ENCODE data around the gene KCNJ9. TPM values are rescaled to one million over a fixed set of nuclear protein-coding genes. Genes with fewer than 3 reads are reported as not detected.

KCNJ9 gene
- total RNA-seq, 2 donors from 2014 or later: 0.11 to 0.30 TPM

DNA sequence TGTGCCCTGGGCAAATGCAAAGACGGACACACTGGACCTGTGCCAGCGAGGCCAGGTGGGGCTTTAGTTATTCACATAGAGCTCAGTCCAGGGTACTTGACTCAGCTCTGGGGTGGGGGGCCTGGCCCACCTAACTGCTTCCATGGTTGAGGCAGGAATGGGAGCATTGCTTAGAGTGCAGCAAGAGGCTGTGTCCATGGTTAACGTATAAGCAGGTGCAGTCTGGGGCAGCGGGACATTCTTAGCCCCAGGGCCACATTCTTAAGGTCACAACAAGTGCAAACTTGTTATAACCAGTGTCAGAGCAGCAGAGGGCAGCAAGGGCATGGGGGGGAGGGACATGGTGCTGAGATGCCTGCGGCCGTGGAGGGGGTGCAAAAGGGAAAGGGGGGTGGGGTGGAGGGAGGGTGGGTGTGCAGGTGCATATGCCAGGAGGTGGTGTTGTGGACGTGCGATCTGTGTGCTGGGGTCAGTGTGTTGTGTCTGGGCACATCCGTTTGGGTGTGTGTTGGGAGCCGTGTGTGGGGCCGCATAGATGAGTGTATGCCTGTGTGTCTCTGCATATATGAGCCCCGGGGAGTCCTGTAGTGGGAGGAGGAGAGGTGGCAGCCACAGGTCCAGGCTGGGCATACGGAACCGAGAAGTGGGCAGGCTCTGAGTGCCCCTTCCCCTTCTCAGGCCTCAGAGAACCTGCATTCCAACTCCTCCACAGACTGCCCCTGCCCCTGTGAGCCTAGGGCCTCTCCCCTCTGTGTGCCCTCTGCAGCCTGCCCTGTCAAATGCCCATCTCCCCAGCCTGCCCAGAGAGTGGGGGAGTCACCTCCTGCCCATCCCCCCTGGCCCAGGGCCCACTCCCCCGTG, 19.7 kb upstream of the KCNJ9 start:
- Histone ChIP-seq H3K4me1 (no peaks in the 10 kb centered on the region), H3K9me3 (no peaks in the 10 kb centered on the region), H3K27ac (no peak overlapping the region), H3K9ac (ENCODE audit: low read depth in 2 of 2, low read length in 2 of 2) (no peak overlapping the region), H3K36me3 (no peaks in the 10 kb centered on the region), H3K4me3 (no peak overlapping the region), H3K27me3 (no peaks in the 10 kb centered on the region)
- DNase-seq: no peak
- intact Hi-C loops (cut with DNase I): no loop called here
- TF ChIP-seq, protein P1, sequence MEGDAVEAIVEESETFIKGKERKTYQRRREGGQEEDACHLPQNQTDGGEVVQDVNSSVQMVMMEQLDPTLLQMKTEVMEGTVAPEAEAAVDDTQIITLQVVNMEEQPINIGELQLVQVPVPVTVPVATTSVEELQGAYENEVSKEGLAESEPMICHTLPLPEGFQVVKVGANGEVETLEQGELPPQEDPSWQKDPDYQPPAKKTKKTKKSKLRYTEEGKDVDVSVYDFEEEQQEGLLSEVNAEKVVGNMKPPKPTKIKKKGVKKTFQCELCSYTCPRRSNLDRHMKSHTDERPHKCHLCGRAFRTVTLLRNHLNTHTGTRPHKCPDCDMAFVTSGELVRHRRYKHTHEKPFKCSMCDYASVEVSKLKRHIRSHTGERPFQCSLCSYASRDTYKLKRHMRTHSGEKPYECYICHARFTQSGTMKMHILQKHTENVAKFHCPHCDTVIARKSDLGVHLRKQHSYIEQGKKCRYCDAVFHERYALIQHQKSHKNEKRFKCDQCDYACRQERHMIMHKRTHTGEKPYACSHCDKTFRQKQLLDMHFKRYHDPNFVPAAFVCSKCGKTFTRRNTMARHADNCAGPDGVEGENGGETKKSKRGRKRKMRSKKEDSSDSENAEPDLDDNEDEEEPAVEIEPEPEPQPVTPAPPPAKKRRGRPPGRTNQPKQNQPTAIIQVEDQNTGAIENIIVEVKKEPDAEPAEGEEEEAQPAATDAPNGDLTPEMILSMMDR (IDR thresholded peaks at IDR 0.05): no peak

- H3K27me3 ChIP-seq: no peaks in the 10 kb centered on the region
- no peak overlapping the region for H3K27ac ChIP-seq
- no peak overlapping the region for H3K4me3 ChIP-seq
- H3K4me1 ChIP-seq: no peaks in the 10 kb centered on the region
- intact Hi-C loops (cut with DNase I): no loop called here
- no peak overlapping the region for H3K9ac ChIP-seq (ENCODE audit: low read depth in 2 of 2, low read length in 2 of 2)
- TF ChIP-seq, protein P1 (IDR thresholded peaks at IDR 0.05): no peak
- DNase-seq: no peak
- no peaks in the 10 kb centered on the region for H3K9me3 ChIP-seq
- H3K36me3 ChIP-seq: no peaks in the 10 kb centered on the region
Observed at GRCh38 chr1:160062230-160062532, 19.2 kb upstream of the KCNJ9 start.

GRCh38 chr1:160063176-160063575, 18.2 kb upstream of the KCNJ9 start:
- Histone ChIP-seq H3K4me3 (no peak overlapping the region), H3K36me3 (no peaks in the 10 kb centered on the region), H3K9me3 (no peaks in the 10 kb centered on the region), H3K4me1 (no peaks in the 10 kb centered on the region), H3K27me3 (no peaks in the 10 kb centered on the region), H3K27ac (no peak overlapping the region), H3K9ac (ENCODE audit: low read depth in 2 of 2, low read length in 2 of 2) (no peak overlapping the region)
- intact Hi-C loops (cut with DNase I): no loop called here
- TF ChIP-seq, protein P1 (IDR thresholded peaks at IDR 0.05): no peak
- DNase-seq: no peak

- Histone ChIP-seq H3K27ac (no peak overlapping the region), H3K4me1 (no peaks in the 10 kb centered on the region), H3K4me3 (no peak overlapping the region), H3K36me3 (no peaks in the 10 kb centered on the region), H3K9ac (ENCODE audit: low read depth in 2 of 2, low read length in 2 of 2) (no peak overlapping the region), H3K27me3 (no peaks in the 10 kb centered on the region), H3K9me3 (no peaks in the 10 kb centered on the region)
- TF ChIP-seq, protein P1 (IDR thresholded peaks at IDR 0.05): no peak
- no peak for DNase-seq
- intact Hi-C loops (cut with DNase I): no loop called here
Observed at GRCh38 chr1:160064164-160064563, 17.2 kb upstream of the KCNJ9 start.

DNA sequence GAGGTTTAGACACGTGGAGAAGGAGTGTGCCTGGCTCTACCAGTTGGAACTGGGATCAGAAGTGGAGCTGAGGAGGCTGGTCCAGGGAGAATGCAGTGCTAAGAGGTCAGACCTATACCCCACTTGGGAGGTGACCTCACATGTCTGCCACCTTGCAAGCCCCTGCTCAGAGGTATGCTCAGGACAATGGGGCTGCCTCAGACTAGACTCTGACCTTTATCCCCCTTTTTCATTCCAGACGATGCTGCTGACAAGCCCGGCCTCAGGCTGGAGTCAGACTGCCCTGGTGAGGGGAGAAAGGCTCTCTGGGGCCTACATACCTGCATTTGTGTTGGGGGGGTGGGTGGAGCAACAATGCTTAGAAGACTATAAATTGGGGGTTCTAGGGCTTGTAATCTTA, 16.6 kb upstream of the KCNJ9 start:
- Histone ChIP-seq H3K4me3 (no peak overlapping the region), H3K27ac (no peak overlapping the region), H3K36me3 (no peaks in the 10 kb centered on the region), H3K9me3 (no peaks in the 10 kb centered on the region), H3K27me3 (peaks cover 3% of the 10 kb centered on the region), H3K9ac (ENCODE audit: low read depth in 2 of 2, low read length in 2 of 2) (no peak overlapping the region), H3K4me1 (no peaks in the 10 kb centered on the region)
- TF ChIP-seq, protein P1 (IDR thresholded peaks at IDR 0.05): no peak
- no peak for DNase-seq
- intact Hi-C loops (cut with DNase I): no loop called here

Data from colonic mucosa (tissue), 4 donors.